Measurements from ENCODE around the gene MBP. TPM values are rescaled to one million over a fixed set of nuclear protein-coding genes. Genes with fewer than 3 reads are reported as not detected.
"Not testable (repeated sequence)": the region's sequence is repeated elsewhere in the genome, so short reads cannot be mapped to it uniquely, and the experiment has no call there.

The MBP gene
- total RNA-seq, 2 donors from 2014 or later: 15.4 to 15.8 TPM

DNA sequence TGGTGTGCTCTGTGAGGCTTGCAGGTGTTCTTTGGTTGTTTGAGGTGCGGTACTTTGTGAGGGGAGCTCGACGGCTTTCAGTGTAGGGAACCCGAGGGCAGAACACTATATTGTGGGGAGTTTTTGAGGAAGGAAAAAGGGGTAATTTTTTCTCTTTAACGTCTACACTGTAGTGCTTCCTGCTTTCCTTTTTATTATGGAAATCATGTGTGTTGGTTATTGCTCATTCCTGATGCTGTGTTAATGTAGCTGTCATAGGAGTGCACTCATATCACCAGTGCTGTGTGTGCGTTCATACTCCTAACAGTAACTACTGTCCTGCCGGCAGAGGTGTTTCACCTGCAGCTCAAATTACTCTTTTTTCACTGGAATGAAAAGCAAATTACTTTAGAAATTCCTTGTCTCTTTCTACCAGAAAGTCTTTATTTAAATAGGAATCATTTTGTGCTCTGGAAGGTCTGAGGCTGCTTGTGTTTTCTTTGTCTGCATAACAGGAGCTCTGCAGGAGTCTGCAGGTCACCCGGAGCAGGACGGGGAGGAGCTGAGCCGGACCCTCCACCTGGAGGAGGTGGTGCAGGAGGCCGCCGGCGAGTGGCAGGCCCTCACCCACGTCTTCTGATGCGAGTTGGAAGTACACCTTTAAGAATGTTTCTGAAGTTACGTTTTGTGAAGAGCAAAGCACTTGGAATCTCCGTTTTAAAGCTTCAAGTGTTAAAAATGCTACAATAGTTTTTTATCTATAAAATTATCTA lies 164.7 kb downstream of the MBP start:
- H3K4me3 ChIP-seq: no peak overlapping the region

DNA sequence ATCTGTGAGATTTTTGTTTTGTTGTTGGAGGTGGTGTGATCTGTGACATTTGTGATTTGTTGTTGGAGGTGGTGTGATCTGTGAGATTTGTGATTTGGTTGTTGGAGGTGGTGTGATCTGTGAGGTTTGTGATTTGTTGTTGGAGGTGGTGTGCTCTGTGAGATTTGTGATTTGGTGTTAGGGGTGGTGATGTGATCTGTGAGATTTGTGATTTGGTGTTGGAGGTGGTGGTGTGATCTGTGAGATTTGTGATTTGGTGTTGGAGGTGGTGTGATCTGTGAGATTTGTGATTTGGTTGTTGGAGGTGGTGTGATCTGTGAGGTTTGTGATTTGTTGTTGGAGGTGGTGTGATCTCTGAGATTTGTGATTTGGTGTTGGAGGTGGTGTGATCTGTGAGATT lies 165.3 kb downstream of the MBP start:
- not testable (repeated sequence) for H3K4me1 ChIP-seq; H3K27ac ChIP-seq; H3K4me3 ChIP-seq; DNase-seq (ENCODE audit: low spot score); H3K27me3 ChIP-seq; H3K36me3 ChIP-seq; H3K9me3 ChIP-seq

More for the DNA sequence above, 164.7 kb downstream of the MBP start:
- Histone ChIP-seq H3K27ac (no peak overlapping the region), H3K4me1 (no peaks in the 10 kb centered on the region), H3K9me3 (no peaks in the 10 kb centered on the region), H3K36me3 (peaks cover 10% of the 10 kb centered on the region), H3K27me3 (no peaks in the 10 kb centered on the region)
- DNase-seq (ENCODE audit: low spot score): no peak
- TF ChIP-seq, protein P1, sequence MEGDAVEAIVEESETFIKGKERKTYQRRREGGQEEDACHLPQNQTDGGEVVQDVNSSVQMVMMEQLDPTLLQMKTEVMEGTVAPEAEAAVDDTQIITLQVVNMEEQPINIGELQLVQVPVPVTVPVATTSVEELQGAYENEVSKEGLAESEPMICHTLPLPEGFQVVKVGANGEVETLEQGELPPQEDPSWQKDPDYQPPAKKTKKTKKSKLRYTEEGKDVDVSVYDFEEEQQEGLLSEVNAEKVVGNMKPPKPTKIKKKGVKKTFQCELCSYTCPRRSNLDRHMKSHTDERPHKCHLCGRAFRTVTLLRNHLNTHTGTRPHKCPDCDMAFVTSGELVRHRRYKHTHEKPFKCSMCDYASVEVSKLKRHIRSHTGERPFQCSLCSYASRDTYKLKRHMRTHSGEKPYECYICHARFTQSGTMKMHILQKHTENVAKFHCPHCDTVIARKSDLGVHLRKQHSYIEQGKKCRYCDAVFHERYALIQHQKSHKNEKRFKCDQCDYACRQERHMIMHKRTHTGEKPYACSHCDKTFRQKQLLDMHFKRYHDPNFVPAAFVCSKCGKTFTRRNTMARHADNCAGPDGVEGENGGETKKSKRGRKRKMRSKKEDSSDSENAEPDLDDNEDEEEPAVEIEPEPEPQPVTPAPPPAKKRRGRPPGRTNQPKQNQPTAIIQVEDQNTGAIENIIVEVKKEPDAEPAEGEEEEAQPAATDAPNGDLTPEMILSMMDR (IDR thresholded peaks at IDR 0.05): no peak

DNA sequence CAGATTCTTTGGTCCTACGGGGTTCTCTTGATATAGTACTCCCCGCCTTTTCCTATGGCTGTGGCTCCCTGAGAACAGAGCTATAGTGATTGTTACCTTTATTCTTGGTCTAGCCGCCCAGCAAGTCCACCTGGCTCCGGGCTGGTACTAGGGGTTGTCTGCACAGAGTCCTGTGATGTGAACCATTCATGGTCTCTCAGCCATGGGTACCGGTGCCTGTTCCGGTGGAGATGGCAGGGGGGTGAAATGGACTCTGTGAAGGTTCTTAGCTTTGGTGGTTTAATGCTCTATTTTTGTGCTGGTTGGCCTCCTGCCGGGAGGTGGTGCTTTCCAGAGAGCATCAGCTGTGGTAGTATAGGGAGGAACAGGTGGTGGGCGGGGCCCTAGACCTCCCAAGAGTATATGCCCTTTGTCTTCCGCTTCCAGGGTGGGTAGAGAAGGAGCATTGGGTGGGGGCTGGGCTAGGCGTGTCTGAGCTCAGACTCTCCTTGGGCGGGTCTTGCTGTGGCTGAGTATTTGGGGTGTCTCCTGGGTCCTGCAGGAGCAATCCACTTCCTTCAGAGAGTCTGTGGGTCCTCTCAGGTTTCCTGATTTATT lies 166.9 kb downstream of the MBP start:
- peaks cover 16% of the 10 kb centered on the region for H3K36me3 ChIP-seq
- not testable (repeated sequence) for H3K4me1 ChIP-seq

DNA sequence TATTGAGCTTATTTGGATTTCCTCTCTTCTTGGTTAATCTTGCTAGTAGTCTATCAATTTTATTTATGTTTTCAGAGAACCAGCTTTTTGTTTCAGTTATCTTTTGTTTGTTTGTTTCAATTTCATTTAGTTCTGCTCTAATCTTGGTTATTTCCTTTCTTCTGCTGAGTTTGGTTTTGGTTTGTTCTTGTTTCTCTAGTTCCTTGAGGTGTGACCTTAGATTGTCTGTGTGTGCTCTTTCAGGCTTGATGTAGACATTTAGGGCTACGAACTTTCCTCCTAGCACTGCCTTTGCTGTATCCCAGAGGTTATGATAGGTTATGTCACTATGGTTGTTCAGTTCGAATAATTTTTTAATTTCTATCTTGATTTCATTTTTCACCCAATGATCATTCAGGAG lies 168.6 kb downstream of the MBP start:
- H3K27ac ChIP-seq: no peak overlapping the region
- TF ChIP-seq, protein P1 (IDR thresholded peaks at IDR 0.05): no peak
- peaks cover 23% of the 10 kb centered on the region for H3K36me3 ChIP-seq
- no peaks in the 10 kb centered on the region for H3K27me3 ChIP-seq
- no peaks in the 10 kb centered on the region for H3K9me3 ChIP-seq
- H3K4me1 ChIP-seq: no peaks in the 10 kb centered on the region
- H3K4me3 ChIP-seq: no peak overlapping the region
- no peak for DNase-seq (ENCODE audit: low spot score)

More for the DNA sequence above, 166.9 kb downstream of the MBP start:
- H3K4me3 ChIP-seq; H3K9me3 ChIP-seq; H3K27me3 ChIP-seq; DNase-seq (ENCODE audit: low spot score); H3K27ac ChIP-seq: not testable (repeated sequence)

DNA sequence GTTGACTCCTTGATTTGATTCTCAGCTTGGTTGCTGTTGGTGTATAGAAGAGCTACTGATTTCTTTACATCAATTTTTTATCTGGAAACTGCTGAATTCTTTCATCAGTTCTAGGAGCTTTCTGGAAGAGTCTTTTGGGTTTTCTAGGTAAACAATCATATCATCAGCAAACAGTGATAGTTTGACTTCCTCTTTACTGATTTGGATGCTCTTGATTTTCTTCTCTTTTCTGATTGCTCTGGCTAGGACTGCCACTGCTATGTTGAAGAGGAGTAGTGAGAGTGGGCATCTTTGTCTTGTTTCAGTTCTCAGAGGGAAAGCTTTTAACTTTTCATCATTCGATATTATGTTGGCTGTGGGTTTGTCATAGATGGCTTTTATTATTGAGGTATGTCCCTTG lies 169.7 kb downstream of the MBP start:
- no peak overlapping the region for H3K27ac ChIP-seq
- no peaks in the 10 kb centered on the region for H3K9me3 ChIP-seq
- TF ChIP-seq, protein P1 (IDR thresholded peaks at IDR 0.05): no peak
- peaks cover 16% of the 10 kb centered on the region for H3K36me3 ChIP-seq
- H3K4me1 ChIP-seq: no peaks in the 10 kb centered on the region
- no peak for DNase-seq (ENCODE audit: low spot score)
- no peak overlapping the region for H3K4me3 ChIP-seq
- H3K27me3 ChIP-seq: no peaks in the 10 kb centered on the region

DNA sequence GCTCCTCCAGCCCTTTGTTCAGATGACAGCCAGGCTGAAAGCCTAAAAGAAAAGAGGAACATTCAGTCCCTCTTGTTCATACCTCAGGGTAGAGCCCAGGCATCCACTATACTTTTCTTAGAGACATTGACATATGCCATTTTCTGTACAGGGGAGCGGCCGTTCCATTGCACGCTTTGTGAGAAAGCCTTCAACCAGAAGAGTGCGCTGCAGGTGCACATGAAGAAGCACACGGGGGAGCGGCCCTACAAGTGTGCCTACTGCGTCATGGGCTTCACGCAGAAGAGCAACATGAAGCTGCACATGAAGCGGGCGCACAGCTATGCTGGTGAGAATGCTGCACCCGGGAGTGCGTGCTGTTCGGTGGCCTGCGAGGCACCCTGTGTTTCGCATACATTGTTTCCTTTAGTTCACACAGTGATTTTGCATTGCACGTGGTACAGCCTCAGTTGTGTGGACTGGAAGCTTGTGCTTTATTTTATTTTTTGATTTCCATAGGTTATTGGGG lies 172.0 kb downstream of the MBP start:
- Histone ChIP-seq H3K4me3 (no peak overlapping the region), H3K27ac (no peak overlapping the region), H3K9me3 (no peaks in the 10 kb centered on the region), H3K4me1 (no peaks in the 10 kb centered on the region), H3K36me3 (peaks cover 21% of the 10 kb centered on the region), H3K27me3 (no peaks in the 10 kb centered on the region)
- no peak for DNase-seq (ENCODE audit: low spot score)
- TF ChIP-seq, protein P1 (IDR thresholded peaks at IDR 0.05): no peak

Measured in right atrium auricular region (tissue), 2 donors.